NCI-H82 (cell line): ENCODE data around the gene MTA3.
A peak's percentile ranks its signal among the peaks of the same experiment; 100 is the strongest.

Experiments
- DNase-seq: peaks from one replicate; lab custom pipeline; 2025; lab: John Stamatoyannopoulos, UW

The MTA3 gene

DNA sequence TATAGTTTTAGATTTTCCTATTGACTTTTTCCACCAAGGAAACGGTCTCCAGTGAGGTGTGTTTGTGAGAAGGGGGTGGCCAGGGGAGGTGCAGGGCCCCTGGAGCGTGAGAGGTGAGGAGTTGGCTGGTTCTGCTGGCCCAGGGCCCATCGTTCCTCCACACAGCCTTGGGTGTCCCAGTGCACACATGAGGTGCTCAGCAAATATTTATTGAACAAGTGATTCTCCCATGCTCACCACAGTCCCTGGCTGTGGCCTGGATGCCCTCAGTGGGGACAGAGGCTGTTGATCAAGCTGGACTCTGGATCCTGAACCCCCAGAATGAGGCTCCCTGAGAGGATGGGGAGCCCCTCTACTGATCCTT is 219.0 kb downstream of the MTA3 start:
- no peak for DNase-seq

DNA sequence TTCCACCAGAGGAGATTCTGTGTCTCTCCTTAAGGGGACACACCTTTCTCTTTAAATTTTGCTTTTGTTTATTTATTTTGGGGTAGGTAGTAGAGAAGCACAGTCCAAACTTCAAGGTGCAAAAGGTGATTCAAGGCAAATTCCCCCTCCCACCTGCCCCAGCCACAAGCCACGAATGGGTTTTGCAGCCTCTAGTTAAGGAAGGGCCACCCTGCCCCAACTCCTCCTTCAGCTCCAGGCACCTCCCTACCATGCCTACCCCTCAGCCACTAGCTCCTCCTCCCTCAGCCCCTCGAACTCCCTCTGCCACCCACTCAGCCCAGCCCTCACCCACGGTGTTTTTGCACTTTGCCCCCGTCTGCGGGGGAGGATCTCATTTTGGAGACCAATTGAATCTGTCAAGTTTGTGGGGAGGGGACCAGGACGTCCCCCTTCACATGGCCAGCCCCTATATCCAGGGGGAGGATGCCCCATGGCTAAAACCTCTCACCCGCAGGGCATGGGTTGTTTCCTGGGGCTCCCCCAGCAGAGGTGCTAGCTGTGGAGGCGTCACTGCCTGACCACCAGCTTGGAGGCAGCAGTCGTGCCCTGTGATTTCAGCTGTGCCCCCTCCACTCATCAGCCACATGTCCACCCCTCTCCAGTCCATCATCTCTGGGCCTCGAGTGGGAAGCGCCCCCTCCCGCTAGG is 219.5 kb downstream of the MTA3 start:
- no peak for DNase-seq

DNA sequence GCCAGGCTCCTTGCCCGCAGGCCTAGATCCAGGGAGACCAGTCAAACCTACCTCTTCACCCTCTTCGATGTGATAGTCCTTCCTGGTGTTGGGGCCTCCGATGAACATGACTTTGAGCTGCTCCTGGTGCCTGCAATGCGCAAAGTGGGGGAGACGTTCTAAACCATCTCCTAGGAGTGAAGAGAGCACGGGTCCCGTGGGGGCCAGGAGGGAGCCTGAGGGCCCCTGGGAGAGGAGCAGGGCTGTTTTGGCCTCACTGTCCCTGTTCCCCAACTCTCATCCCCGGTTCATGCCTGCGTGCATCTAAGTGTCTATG is 220.0 kb downstream of the MTA3 start:
- no peak for DNase-seq

DNA sequence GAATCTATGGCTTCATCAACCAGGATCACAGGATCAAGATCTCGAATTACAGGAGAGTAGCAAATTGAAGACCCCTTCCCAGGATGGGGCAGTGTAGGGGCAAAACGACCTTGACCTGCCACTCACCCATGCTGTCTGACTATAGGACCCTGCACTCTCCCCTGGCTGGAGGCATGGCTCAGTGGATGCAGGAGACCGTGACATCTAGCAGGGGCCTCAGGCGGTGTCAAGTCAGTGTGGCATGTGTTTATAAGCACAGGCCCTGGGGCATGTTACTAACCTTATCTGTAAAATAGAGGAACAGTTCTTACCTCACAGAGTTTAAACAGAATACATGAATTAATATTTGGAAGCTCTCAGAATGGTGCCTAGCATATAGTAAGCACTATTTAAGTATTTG is 220.4 kb downstream of the MTA3 start:
- DNase-seq: no peak

DNA sequence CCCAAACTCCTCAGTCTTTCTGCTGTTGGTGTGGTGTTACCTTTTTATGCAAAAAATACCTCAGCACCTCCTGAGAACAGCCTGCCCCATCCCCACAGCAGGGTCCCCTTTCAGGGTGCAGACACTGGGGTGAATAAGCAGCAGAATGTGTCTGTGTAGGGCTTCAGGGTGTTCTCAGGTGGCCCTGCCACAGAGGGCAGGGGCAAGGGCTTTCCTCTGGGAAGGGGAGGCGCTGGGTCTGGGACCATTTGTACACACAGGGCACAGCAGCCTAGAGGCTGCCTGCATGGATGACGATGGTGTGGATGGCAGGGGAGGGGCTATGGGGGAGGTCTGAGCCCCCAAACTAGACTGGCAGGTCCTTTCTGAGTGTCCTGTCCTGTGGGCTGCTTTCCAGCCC is 221.3 kb downstream of the MTA3 start:
- DNase-seq: no peak

DNA sequence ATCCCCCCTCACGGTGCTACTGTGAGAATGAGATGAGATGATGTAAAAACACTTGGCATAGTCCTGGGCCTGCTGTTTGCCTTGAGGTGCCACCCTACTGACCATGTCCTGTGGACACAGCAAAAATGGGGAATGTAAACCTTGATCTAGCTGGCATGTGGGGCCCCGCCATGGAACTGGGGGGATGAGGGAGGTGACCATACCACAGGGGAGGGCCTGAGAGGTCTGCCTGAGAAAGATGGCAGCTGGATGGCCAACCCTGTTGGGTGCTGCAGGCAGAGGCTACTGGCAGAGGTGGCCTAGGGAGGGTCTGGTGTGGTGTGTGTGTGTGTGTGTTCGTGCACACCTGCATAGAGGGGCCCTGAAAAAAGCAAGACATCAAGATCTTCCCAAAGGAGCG is 223.2 kb downstream of the MTA3 start:
- no peak for DNase-seq

DNA sequence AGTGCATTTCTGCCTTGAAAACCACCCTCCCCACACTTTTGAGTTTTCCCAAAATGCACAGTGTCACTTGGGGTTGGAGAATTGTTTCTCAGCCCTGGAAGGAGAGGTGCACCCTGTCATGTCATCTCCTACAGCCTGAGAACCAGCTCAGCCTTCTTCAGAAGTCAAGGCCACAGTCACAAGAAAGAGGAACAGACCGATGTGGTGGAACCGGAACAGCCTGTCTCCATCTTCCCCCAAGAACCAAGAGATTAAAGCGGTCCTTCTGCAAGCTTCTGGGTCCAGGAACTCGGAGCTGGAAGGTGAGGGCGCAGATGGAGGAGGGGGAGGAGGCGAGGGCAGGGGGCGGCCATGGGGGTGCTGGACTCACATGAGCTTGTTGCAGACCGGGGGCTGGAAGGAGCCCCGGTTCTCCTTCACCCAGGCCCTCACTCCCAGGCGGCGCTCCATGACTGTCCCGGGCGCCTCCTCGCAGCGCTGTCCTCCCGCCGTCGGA is 223.7 kb downstream of the MTA3 start:
- DNase-seq: no peak

DNA sequence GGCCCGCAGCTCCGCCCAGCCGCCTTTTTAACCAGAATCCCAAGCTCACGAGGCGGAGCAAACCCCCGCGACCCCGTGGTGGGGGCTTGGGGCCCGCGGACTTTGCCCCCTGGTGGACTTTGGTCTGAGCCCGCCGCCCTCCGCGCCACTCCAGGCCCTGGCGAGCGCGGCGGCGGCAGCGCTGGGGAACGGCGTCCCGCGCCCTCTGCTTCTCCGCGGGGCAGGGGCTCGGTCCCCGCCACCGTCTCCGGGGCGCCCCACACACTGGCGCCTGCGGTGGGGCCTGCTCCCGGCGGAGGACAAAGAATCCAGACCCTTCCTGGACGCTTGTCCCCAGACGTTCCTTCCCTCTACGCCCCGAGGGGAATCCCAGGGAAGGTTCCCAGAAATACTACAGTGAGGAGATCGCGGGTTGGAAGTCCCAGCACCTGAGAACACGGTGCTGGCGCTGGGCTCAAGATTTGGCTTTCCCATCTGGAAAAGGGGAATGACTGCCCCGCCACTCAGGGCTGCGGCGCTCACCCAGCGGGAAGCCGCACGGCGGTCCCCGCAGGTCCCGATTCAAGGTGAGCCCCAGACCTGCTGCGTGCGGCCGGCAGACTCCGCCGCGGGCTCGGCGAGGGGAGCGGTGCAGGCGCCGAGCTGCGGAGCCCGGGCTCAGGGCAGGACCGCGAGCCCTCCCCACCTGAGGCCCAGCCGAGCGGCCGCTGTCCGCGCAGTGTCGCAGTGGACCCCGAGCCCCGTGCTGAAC is 224.3 kb downstream of the MTA3 start, which contains the start of gene HAAO:
HAAO (minus strand) TSS at position 1 of the 751 bp plus-strand sequence. CDS start 47 bp downstream, outside the sequence.
- no peak for DNase-seq

DNA sequence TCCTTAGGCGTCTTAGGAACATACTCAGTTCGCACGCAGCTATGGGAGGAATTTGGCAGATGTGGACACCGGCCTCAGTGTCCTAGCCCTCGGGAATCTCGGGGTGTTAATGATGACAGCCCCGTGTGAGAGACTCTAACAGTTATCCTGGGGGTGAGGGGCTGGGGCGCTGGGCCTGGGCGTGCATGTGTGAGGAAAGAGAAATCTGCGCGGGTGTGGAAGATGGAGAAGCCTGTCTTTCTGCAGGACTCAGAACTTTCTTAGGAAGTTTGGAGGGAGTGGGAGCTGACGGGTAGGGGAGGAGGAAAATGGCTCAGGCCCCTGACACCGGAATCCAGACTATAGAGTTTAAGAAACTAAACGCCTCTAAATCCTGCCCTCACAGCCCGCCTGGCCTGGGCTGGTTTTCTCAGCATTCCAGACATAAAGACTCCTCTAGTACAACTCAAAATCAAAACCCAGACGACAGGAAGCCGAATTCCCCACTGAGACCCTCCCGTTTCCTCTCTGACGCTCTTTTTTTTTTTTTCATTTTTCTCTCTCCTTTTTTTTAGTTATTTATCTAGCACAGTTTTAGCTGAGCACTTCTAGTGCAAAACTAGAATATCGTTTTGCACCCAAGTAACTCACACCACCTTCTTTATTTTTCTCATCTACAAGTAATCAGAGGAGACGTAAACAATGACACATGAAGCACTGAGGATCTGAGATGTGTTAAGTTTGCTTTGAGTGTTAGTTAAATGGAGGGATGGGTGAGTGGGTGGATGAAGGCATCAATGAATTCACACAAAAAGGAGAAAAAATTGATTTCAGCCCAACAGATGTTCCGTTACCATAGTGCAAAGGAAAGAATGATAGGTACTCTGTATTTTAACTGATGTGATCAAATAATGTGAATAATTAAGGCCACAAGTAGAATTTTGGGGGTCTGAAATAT is 225.2 kb downstream of the MTA3 start:
- no peak for DNase-seq

DNA sequence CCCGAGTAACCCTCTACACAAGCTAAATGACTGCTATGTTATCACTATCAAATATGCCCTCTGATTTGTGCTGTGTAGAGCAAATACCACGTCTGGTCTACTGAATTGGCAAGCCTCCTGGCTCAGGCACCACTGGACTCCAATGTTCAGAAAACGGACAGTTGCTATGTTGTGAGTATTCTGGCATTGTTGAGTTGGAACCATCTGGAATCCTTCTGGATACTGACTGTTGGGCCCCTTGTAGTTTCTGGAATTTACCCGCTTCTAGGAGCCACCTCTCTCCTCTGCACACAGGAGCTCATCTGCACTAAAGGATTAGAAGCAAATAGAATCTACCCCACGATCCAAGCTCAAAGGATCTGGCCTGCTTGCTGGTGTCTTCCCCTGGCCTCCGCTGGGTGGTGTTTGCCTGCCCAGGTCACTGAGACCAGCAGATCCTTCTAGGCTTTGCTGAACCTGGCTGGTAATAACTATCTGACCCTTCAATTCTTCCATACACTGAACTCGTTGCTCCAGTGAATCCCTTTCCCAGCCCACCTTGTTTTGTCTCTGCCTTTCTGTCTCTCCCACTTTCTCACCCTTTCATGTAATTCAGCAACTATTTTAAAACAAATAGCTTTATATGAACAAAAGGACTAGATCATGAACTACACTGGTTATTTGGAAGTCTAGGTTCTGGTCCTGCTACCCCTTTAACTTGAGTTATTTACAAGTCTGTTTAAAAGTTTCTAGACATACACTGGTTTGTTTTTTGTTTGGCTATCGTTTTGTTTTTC is 226.0 kb downstream of the MTA3 start:
- DNase-seq: peak; percentile 81

DNA sequence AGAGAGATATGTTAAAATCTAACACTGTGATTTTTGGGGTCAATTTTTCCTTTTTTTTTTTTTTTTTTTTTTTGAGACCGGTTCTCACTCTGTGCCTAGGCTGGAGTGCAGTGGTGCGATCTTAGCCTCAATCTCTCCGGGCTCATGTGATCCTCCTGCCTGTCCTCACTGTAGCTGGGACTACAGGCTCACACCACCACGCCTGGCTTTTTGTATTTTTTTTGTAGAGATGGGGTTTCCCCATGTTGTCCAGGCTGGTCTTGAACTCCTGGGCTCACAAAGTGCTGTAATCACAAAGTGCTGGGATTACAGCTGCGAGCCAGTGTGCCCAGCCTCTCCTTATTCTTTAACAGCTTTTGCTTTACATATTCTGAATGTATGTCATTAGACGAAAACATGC is 226.8 kb downstream of the MTA3 start:
- DNase-seq: no peak

DNA sequence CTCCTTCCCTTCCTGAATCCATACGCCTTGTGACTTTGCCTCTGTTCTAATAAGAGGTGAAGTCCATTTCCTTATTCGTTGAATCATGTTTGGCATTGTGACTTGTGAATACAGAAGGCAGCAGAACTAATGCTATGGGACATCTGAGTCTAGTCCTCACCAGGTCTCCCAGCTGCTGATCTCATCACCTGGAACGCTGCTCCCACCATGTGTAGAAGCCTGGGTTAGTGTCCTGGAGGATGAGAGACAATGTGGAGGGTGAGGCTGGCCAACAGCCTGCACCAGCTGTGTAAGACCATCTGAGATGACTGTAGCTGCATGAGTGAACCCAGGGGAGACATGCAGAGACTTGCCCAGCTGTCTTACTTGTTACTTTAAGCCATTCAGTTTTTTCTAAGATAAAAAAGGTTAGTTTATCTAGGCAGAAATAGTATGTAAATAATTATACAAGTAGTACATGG is 227.4 kb downstream of the MTA3 start:
- DNase-seq: no peak

DNA sequence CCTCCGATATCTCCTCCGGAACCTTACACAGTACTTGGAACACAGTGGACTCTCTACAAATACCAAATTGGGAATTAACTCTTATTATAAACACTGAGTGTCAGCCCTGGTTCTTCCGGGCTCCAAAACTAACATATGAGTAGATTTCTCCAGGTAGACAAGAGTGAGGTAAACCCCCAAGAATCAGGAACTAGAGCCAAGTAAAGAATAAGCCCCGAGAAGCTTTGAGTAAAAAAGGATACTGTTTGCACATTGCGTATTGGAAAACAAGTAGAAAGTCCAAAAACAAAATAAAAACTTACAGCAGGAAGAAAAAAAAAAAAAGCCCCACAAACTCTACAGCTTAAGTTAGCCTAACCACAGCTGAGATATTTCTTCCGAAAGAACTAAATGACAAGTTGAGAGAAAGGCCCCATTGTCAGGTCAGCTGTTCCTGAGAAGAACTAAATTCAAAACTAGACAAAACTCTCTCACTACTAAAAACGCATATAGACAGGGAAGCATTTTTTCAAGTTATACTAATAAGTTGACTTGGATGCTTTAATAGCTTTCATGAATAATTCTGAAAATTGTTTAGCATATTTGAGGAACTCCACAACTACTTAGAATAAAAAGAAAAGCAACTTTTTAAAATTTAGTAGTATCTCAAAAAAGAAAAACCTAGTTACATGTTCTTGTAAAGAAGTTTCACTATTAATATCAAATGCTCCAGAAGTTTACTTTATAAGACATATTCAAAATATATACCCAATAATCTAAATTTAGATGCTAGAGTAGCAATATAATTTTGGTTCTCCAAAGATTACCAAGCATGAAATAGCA is 228.2 kb downstream of the MTA3 start:
- DNase-seq: no peak

DNA sequence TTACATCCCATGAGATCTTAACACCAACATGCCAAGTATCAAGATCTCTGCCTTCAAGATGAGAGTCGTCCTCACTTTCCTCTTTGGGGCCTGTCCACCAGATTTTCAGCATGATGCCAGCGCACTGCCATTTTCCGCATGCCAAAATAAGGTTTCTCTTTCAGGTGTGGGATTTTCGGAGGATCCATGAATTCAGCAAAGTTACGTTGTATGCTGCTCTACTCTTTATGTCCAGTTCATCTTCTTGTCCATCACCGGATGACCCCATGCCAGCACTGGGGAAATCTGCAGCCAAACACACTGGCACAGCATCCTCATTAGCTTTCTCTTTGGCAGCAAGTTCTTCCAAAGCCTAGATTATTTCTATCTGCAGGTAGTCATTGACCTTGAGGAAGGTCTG is 228.8 kb downstream of the MTA3 start:
- DNase-seq: no peak

DNA sequence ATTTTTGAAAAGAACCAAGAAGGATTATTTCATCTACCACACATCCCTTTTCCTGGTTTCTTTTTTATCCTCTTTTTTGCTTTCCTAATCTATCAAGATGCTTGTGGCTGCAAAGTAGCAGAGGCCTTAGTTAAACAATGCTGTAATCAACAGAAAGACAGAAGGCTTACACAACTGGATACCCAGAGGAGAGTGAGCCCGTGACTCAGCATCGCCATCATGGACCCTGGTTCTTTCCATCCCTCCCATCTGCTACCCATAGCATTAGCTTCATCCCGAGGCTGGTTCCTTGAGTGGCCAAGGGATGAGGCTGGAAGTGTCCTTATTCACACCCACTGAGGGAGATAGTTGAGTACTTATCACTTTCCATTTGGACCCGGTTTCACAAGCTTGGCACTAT is 231.4 kb downstream of the MTA3 start:
- DNase-seq: peak; percentile 94

DNA sequence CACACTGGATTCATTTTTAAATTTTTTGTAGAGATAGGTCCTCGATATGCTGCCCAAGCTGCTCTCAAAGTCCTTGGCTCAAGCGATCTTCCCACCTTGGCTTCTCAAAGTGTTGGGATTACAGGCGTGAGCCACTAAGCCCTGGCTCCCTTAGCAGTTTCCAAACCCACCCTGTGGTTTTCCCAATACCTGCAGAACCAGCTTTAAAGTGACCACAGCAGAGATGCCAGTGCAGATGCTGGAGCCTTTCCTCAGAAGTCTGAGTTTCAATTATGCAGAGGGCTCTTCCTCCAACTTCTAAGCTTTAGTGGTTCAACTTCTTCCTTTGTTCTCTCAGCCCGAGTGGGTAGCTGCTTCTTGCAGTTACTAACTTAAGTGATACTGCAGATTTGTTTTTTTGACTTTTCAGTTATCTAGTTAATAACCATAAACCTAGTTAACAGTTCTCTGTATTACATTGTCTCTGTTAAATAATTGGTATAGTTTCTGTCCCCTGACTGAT is 232.1 kb downstream of the MTA3 start:
- no peak for DNase-seq

DNA sequence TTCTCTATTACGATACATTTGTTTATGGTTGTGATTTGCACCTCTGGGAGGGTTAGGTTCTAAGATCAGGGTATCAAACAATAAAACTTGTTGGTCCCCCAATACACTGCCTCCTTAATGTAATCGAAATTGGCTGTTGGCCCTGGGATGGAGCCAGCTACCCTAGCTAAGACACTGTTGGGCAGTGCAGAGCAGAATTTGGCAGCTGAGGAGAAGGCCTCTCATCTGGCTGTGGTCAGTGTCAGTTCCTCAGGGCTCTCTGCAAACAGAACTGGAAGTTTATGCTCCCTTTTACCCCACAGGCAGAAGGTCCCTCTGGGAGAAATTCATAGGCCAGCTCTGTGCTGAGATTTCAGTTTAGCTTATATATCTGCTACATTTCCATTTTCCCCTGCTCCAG is 232.5 kb downstream of the MTA3 start:
- no peak for DNase-seq

DNA sequence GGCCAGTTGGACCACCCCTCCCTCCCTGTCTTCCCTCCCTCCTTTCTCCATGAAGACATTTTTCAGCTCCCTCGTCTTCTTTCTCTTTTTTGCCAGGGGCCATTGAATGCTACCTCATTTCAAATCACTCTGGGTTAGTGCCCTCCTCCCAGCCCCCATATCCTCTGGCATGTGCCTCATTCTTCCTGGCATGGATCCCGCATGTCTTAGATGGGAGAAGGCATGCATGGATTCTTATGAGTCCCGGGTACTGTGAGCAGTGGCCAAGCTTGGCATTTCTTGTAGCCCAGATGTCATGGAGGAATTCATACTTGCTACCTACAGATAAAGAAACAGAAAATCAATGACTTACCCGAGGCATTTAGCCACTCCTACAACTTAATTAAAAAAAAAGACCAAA is 232.9 kb downstream of the MTA3 start:
- DNase-seq: no peak

DNA sequence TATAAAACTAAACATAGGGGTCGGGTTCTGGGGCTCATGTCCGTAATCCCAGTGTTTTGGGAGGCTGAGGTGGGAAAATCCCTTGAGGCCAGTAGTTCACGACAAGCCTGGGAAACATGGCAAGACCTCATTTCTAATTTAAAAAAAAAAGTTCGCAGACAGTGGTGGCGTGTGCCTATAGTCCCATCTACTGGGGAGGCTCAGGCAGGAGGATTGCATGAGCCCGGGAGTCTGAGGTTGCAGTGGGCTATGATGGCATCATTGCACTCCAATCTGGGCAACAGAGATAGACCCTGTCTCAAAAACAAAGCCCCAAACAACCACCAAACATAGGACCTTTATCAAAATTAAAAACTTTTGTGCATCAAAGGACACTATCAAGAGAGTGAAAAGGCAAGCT is 233.7 kb downstream of the MTA3 start:
- DNase-seq: no peak

DNA sequence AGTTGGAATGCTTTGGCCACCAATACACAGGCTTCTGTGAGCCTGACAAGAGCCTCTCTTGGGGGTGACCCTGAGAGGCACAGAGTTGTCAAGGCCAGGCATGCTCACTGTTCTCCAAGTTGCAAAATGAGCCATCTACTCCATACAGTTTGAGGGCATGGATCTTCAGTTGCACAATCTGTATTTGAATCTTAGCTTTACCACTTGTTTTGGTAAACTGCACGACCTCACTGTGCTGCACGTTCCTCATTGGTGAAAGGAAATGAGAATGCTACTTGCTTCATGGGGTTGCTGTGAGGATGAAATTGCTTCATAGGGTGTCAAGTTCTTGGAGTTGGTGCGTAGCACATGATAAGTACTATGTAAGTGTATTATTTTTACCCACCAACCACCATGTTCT is 235.9 kb downstream of the MTA3 start:
- DNase-seq: no peak

DNA sequence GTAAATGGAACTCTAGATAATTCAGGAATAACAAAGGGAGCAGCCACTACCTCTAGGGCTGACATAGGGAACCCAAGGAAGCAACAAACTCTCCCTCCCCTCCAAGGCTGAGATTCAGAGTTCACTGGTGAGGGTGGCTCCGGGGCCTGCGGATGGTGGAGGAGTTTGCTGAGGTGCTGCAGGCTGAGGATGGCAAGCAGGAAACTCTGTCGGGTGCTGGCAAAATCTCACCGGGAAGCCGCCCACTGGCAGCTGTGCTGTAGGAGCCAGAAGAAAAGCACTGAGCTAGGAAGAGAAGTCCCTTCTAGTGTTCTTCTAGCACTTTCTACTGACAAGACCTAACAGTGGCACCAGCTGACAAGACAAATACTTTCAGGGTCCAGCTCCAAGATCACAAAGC is 236.5 kb downstream of the MTA3 start:
- no peak for DNase-seq
